Mammary epithelial cell (primary cell): Measurements from ENCODE around the gene DSE.

ENCODE experiments used
- EZH2 ChIP-seq: IDR thresholded peaks from 2 replicates; pipeline ENCODE4 v1.6.1; 2012; ENCODE audit warnings: low read length, inconsistent platforms, borderline replicate concordance
- TF ChIP-seq, protein P1 (sequence below), 2 donors: IDR thresholded peaks in 1 of 2; conservative IDR thresholded peaks in 1 of 2; 2 replicates each; pipeline ENCODE4 v1.5.1; 2011 to 2012; ENCODE audit warnings: inconsistent platforms in 2 of 2, low read length in 2 of 2, mild to moderate bottlenecking in 2 of 2, control low read depth in 1 of 2, low read depth in 1 of 2; ENCODE audit not compliant: insufficient read depth in 1 of 2; ENCODE audit errors: extremely low read depth in 1 of 2

DNA sequence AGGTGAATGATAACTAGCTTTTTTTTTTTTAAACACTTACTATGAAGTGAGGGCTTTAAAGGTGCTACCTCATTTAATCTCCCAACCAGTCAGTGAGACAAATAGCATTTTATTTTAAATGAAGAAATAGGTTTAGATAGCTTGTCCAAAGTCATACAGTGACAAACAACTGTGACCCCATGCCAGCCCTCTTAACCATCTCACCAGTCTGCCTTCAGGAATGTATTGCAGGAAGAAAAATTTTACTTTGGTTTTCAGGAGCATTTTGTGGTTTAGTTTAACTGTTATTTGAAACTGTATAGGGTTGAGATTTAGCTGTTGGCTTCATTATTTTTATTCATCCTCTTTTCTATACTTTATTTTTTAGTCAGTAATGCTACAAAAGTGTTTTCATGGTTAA lies 18.6 kb downstream of the DSE start:
- TF ChIP-seq EZH2 = no peak
- TF ChIP-seq, protein P1, sequence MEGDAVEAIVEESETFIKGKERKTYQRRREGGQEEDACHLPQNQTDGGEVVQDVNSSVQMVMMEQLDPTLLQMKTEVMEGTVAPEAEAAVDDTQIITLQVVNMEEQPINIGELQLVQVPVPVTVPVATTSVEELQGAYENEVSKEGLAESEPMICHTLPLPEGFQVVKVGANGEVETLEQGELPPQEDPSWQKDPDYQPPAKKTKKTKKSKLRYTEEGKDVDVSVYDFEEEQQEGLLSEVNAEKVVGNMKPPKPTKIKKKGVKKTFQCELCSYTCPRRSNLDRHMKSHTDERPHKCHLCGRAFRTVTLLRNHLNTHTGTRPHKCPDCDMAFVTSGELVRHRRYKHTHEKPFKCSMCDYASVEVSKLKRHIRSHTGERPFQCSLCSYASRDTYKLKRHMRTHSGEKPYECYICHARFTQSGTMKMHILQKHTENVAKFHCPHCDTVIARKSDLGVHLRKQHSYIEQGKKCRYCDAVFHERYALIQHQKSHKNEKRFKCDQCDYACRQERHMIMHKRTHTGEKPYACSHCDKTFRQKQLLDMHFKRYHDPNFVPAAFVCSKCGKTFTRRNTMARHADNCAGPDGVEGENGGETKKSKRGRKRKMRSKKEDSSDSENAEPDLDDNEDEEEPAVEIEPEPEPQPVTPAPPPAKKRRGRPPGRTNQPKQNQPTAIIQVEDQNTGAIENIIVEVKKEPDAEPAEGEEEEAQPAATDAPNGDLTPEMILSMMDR (conservative IDR thresholded peaks at IDR 0.05 in 1 of 2, IDR thresholded peaks at IDR 0.05 in 1 of 2; ENCODE audit: extremely low read depth in 1 of 2, insufficient read depth in 1 of 2, low read depth in 1 of 2, low read length in 2 of 2) = no peak
